WTC11 (cell line): ENCODE measurements around the gene MAPT. TPM values are rescaled to one million over a fixed set of nuclear protein-coding genes. Genes with fewer than 3 reads are reported as not detected.

Source experiments
- ATAC-seq: fragments of 200-7000 bp; cut with Tn5 transposase; 2 replicates; pipeline ENCODE4 v1.10.0; 2021; ENCODE audit warnings: mild to moderate bottlenecking, moderate library complexity
- CTCF ChIA-PET: fragments of 300-600 bp; sonication (Branson Sonifier 250); formaldehyde crosslinking; loops from one replicate; lab custom pipeline; 2021; ENCODE audit warnings: antibody characterized with exemption; lab: Charles Lee
- POLR2A ChIA-PET: fragments of 350-600 bp; sonication (Branson Sonifier 250); formaldehyde crosslinking; loops from one replicate; lab custom pipeline; 2021; ENCODE audit warnings: antibody characterized with exemption; lab: Charles Lee
- DNase-seq: peaks from one replicate; pipeline ENCODE4 v3.0.0; 2021; ENCODE audit warnings: low spot score
- H3K27ac Mint-ChIP-seq: 2 replicates; pipeline ENCODE4 v1.8.0; 2021; ENCODE audit warnings: mixed read lengths
- H3K27me3 Mint-ChIP-seq: 2 replicates; pipeline ENCODE4 v1.8.0; 2021; ENCODE audit warnings: low read depth, mild to moderate bottlenecking, moderate library complexity, mixed read lengths
- H3K36me3 Mint-ChIP-seq: 2 replicates; pipeline ENCODE4 v1.8.0; 2021; ENCODE audit warnings: mixed read lengths
- H3K4me1 Mint-ChIP-seq: 2 replicates; pipeline ENCODE4 v1.8.0; 2022; ENCODE audit warnings: mixed read lengths
- H3K4me3 Mint-ChIP-seq: 2 replicates; pipeline ENCODE4 v1.8.0; 2021; ENCODE audit warnings: mild to moderate bottlenecking, moderate library complexity, mixed read lengths
- H3K9me3 Mint-ChIP-seq: 2 replicates; pipeline ENCODE4 v1.8.0; 2021; ENCODE audit warnings: mixed read lengths
- ATF1 ChIP-seq: sonication (generic); formaldehyde crosslinking; IDR thresholded peaks from 2 replicates; pipeline ENCODE4 v1.8.1; 2023; ENCODE audit warnings: mild to moderate bottlenecking, moderate library complexity, missing genetic modification reagents
- ATF6 ChIP-seq: sonication (generic); formaldehyde crosslinking; IDR thresholded peaks from 2 replicates; pipeline ENCODE4 v1.8.1; 2023; ENCODE audit warnings: mild to moderate bottlenecking, missing genetic modification reagents
- FOXP1 ChIP-seq: sonication (generic); formaldehyde crosslinking; IDR thresholded peaks from 2 replicates; pipeline ENCODE4 v1.8.0; 2022; ENCODE audit warnings: missing genetic modification reagents, mild to moderate bottlenecking, moderate library complexity, borderline replicate concordance
- GABPB1 ChIP-seq: sonication (generic); formaldehyde crosslinking; IDR thresholded peaks from 2 replicates; pipeline ENCODE4 v1.8.1; 2023; ENCODE audit warnings: mild to moderate bottlenecking, missing genetic modification reagents
- GTF2I ChIP-seq: fragments of 250-450 bp; sonication (Bioruptor Pico); conservative IDR thresholded peaks from 2 replicates; pipeline ENCODE4 v1.4.0; 2021; ENCODE audit warnings: mild to moderate bottlenecking
- MAX ChIP-seq: sonication (generic); formaldehyde crosslinking; IDR thresholded peaks from 2 replicates; pipeline ENCODE4 v1.8.0; 2022; ENCODE audit warnings: mild to moderate bottlenecking, missing genetic modification reagents
- MLX ChIP-seq: sonication (generic); formaldehyde crosslinking; IDR thresholded peaks from 2 replicates; pipeline ENCODE4 v1.8.1; 2023; ENCODE audit warnings: mild to moderate bottlenecking, missing genetic modification reagents, moderate library complexity
- NR2C2 ChIP-seq: sonication (generic); formaldehyde crosslinking; IDR thresholded peaks from 2 replicates; pipeline ENCODE4 v1.8.0; 2022; ENCODE audit warnings: mild to moderate bottlenecking, missing genetic modification reagents
- OVOL2 ChIP-seq: fragments of 250-450 bp; sonication (Bioruptor Pico); IDR thresholded peaks from 2 replicates; pipeline ENCODE4 v1.9.0; 2021; ENCODE audit warnings: mild to moderate bottlenecking, borderline replicate concordance
- RORB ChIP-seq: fragments of 250-450 bp; sonication (Bioruptor Pico); IDR thresholded peaks from 2 replicates; pipeline ENCODE4 v1.9.0; 2021; ENCODE audit warnings: mild to moderate bottlenecking
- SMAD4 ChIP-seq: sonication (generic); formaldehyde crosslinking; IDR thresholded peaks from 2 replicates; pipeline ENCODE4 v1.8.0; 2022; ENCODE audit warnings: mild to moderate bottlenecking, missing genetic modification reagents
- ZNF263 ChIP-seq: sonication (generic); formaldehyde crosslinking; IDR thresholded peaks from 2 replicates; pipeline ENCODE4 v1.8.1; 2022; ENCODE audit warnings: low read depth, mild to moderate bottlenecking, moderate library complexity, missing genetic modification reagents
- ZNF425 ChIP-seq: fragments of 250-450 bp; sonication (Bioruptor Pico); conservative IDR thresholded peaks from 2 replicates; pipeline ENCODE4 v1.9.0; 2021; ENCODE audit warnings: mild to moderate bottlenecking
- total RNA-seq: library from RNA; stranded (reverse); gene quantifications from 3 replicates; pipeline ENCODE4 v1.2.3, GENCODE V29; 2021

Gene MAPT
- total RNA-seq, 1 experiment from 2014 or later: 2.2 TPM

- Mint-ChIP-seq H3K27ac (no peak overlapping the region), H3K36me3 (no peaks in the 10 kb centered on the region), H3K27me3 (no peaks in the 10 kb centered on the region), H3K4me3 (no peak overlapping the region), H3K4me1 (no peaks in the 10 kb centered on the region), H3K9me3 (no peaks in the 10 kb centered on the region)
- POLR2A ChIA-PET: no interaction called here
- no peak for ATAC-seq
- TF ChIP-seq MLX: no peak
- TF ChIP-seq ATF6 (CRISPR knock-in tag): no peak
- no peak for TF ChIP-seq RORB (CRISPR knock-in tag)
- TF ChIP-seq SMAD4 (CRISPR knock-in tag): no peak
- no peak for TF ChIP-seq NR2C2
- no peak for TF ChIP-seq ATF1 (CRISPR knock-in tag)
- no peak for TF ChIP-seq FOXP1 (CRISPR knock-in tag)
- TF ChIP-seq GTF2I: no peak
- TF ChIP-seq GABPB1 (CRISPR knock-in tag): no peak
- TF ChIP-seq ZNF263 (CRISPR knock-in tag): no peak
- TF ChIP-seq OVOL2 (CRISPR knock-in tag): no peak
- no peak for DNase-seq
- CTCF ChIA-PET: interaction anchor here (0.9 to 2.3 kb wide), 6 partner anchors 13 to 51 kb away, joined by 3 to 9 read pairs (median 4); no protein-coding TSS in a partner anchor
Observed at GRCh38 chr17:45920083-45920482, 25.7 kb downstream of the MAPT start.

GRCh38 chr17:45923511-45924268 lies 29.3 kb downstream of the MAPT start:
- TF ChIP-seq GABPB1 (CRISPR knock-in tag): 0 out of 2 replicates have a peak, but pooled peaks have one; percentile 18
- TF ChIP-seq ATF6 (CRISPR knock-in tag): no peak
- DNase-seq (no peak), ATAC-seq (no peak)
- H3K4me3 Mint-ChIP-seq: no peak overlapping the region
- ChIA-PET POLR2A (no interaction called here), CTCF (interaction anchor here (1.1 kb wide), 1 partner anchor 48 kb away, joined by 3 read pairs; no protein-coding TSS in a partner anchor)
- H3K27ac Mint-ChIP-seq: no peak overlapping the region
- peaks cover 13% of the 10 kb centered on the region for H3K36me3 Mint-ChIP-seq
- H3K27me3 Mint-ChIP-seq: peaks cover 6% of the 10 kb centered on the region; the same call in 1 of the 2 replicates
- H3K4me1 Mint-ChIP-seq: no peaks in the 10 kb centered on the region
- H3K9me3 Mint-ChIP-seq: peaks cover 17% of the 10 kb centered on the region

GRCh38 chr17:45924332-45924820 lies 30.0 kb downstream of the MAPT start:
- Mint-ChIP-seq H3K36me3 (peaks cover 13% of the 10 kb centered on the region), H3K4me1 (no peaks in the 10 kb centered on the region), H3K4me3 (no peak overlapping the region), H3K27ac (no peak overlapping the region), H3K9me3 (peaks cover 17% of the 10 kb centered on the region), H3K27me3 (peaks cover 6% of the 10 kb centered on the region; the same call in 1 of the 2 replicates)
- TF ChIP-seq MAX (CRISPR knock-in tag) (no peak), ZNF425 (CRISPR knock-in tag) (no peak)
- DNase-seq (no peak), ATAC-seq (no peak)
- CTCF ChIA-PET: no interaction called here
- POLR2A ChIA-PET: no interaction called here
